ENCODE measurements around the gene SMARCD3.

GRCh38 chr7:151279868-151280267 is 31.4 kb upstream of the SMARCD3 start:
- no peak for TF ChIP-seq POLR2AphosphoS5 (IDR thresholded peaks at IDR 0.05)
- no peak for TF ChIP-seq CTCF (IDR thresholded peaks at IDR 0.05; ENCODE audit: poor library complexity, severe bottlenecking)
- no peak for TF ChIP-seq EP300 (conservative IDR thresholded peaks at IDR 0.05; ENCODE audit: poor library complexity, severe bottlenecking)
